GM18909 (cell line): ENCODE results near the gene TMPRSS12.
"Not testable (repeated sequence)": the region's sequence is repeated elsewhere in the genome, so short reads cannot be mapped to it uniquely, and the experiment has no call there.

Experiments
- ATAC-seq: cut with Tn5 transposase; IDR thresholded peaks from one replicate; pipeline ENCODE4 v1.9.1; 2021; ENCODE audit warnings: mild to moderate bottlenecking; ENCODE audit not compliant: unreplicated experiment, poor library complexity

The TMPRSS12 gene

GRCh38 chr12:50855679-50856078 lies 13.0 kb downstream of the TMPRSS12 start:
- ATAC-seq: not testable (repeated sequence)

GRCh38 chr12:50859621-50860310 lies 17.0 kb downstream of the TMPRSS12 start:
- ATAC-seq: no peak

- no peak for ATAC-seq
Measured at GRCh38 chr12:50862316-50862715, 19.6 kb downstream of the TMPRSS12 start.

GRCh38 chr12:50865266-50865665 lies 22.5 kb downstream of the TMPRSS12 start:
- ATAC-seq: no peak

GRCh38 chr12:50868881-50869280 lies 26.2 kb downstream of the TMPRSS12 start:
- not testable (repeated sequence) for ATAC-seq

GRCh38 chr12:50882563-50882962 lies 39.8 kb downstream of the TMPRSS12 start:
- ATAC-seq: no peak

- no peak for ATAC-seq
Measured at GRCh38 chr12:50887191-50887590, 44.5 kb downstream of the TMPRSS12 start.

GRCh38 chr12:50888666-50889065 lies 45.9 kb downstream of the TMPRSS12 start:
- ATAC-seq: no peak

GRCh38 chr12:50894241-50894640 lies 51.5 kb downstream of the TMPRSS12 start:
- ATAC-seq: no peak

- ATAC-seq: no peak
Measured at GRCh38 chr12:50901685-50902113, 59.0 kb downstream of the TMPRSS12 start.

GRCh38 chr12:50908479-50908878 lies 65.8 kb downstream of the TMPRSS12 start:
- not testable (repeated sequence) for ATAC-seq

GRCh38 chr12:50912361-50912760 lies 69.6 kb downstream of the TMPRSS12 start:
- ATAC-seq: not testable (repeated sequence)

- no peak for ATAC-seq
Measured at GRCh38 chr12:50913224-50913623, 70.5 kb downstream of the TMPRSS12 start.

GRCh38 chr12:50914872-50915484 lies 72.3 kb downstream of the TMPRSS12 start:
- no peak for ATAC-seq

- ATAC-seq: no peak
Measured at GRCh38 chr12:50916292-50916691, 73.6 kb downstream of the TMPRSS12 start.

GRCh38 chr12:50918584-50919316 lies 76.0 kb downstream of the TMPRSS12 start:
- no peak for ATAC-seq

- no peak for ATAC-seq
Measured at GRCh38 chr12:50922820-50923219, 80.1 kb downstream of the TMPRSS12 start.

GRCh38 chr12:50923361-50924130 lies 80.8 kb downstream of the TMPRSS12 start:
- no peak for ATAC-seq

GRCh38 chr12:50924131-50924438 lies 81.4 kb downstream of the TMPRSS12 start:
- no peak for ATAC-seq

- peak; percentile 80 for ATAC-seq
Measured at GRCh38 chr12:50924439-50925341, 82.0 kb downstream of the TMPRSS12 start.
